ENCODE measurements around the gene RGS6. TPM values are rescaled to one million over a fixed set of nuclear protein-coding genes. Genes with fewer than 3 reads are reported as not detected.

Gene RGS6
- total RNA-seq, 4 donors from 2014 or later = 0.46 to 3.7 (median 1.6) TPM

DNA sequence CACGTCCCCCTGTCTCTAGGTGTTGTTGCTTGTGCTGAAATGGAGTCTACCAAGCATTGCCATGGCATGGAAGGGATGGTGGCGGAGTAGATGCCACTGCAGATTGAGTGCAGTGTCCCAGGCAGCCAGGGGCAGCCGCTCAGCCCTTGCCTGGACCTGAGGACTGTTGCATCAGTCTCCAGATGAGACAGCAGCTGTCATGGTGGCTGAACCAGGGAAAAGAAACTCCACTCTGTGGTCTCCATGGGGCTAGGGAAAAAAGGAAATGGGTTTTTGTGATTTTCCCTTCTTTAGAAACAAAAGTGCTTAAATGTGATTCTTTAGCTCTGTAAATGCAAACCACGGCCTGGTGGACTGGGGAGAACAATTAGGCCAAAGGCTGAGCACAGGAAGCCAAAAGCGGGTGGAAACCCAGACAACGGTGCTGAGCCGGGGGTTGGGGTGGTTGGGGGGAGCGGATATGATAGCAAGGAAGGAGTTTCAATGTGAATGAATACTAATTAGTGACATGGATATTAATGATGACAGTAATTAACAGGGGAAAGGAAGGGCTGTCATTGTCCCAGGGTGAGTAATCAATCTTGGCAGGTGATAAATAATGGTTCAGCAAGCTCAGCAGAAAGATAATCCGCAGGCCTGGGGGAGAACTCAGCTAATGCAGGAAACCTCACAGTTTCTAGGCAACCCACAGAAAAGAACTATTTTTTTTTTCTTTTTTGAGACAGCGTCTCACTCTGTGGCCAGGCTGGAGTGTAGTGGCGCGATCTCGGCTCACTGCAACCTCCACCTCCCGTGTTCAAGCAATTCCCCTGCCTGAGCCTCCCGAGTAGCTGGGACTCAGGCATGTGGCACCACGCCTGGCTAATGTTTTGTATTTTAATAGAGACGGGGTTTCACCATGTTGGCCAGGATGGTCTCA is 519.1 kb downstream of the RGS6 start:
- Histone ChIP-seq H3K27me3 (no peaks in the 10 kb centered on the region), H3K4me3 (no peak overlapping the region), H3K36me3 (no peaks in the 10 kb centered on the region), H3K9me3 (no peaks in the 10 kb centered on the region), H3K27ac (no peak overlapping the region), H3K4me1 (no peaks in the 10 kb centered on the region)
- intact Hi-C loops (cut with DNase I; ENCODE audit: low total_unique reads) (no loop called here), in situ Hi-C loops (cut with MboI; ENCODE audit: low sequenced_read_pairs in 4 of 4) (no loop called here)
- no peak for TF ChIP-seq POLR2A (IDR thresholded peaks at IDR 0.05)
- TF ChIP-seq, protein P1, sequence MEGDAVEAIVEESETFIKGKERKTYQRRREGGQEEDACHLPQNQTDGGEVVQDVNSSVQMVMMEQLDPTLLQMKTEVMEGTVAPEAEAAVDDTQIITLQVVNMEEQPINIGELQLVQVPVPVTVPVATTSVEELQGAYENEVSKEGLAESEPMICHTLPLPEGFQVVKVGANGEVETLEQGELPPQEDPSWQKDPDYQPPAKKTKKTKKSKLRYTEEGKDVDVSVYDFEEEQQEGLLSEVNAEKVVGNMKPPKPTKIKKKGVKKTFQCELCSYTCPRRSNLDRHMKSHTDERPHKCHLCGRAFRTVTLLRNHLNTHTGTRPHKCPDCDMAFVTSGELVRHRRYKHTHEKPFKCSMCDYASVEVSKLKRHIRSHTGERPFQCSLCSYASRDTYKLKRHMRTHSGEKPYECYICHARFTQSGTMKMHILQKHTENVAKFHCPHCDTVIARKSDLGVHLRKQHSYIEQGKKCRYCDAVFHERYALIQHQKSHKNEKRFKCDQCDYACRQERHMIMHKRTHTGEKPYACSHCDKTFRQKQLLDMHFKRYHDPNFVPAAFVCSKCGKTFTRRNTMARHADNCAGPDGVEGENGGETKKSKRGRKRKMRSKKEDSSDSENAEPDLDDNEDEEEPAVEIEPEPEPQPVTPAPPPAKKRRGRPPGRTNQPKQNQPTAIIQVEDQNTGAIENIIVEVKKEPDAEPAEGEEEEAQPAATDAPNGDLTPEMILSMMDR (IDR thresholded peaks at IDR 0.05 in 4 of 5, conservative IDR thresholded peaks at IDR 0.05 in 1 of 5) = no peak
- ATAC-seq = no peak
- no peak for DNase-seq

DNA sequence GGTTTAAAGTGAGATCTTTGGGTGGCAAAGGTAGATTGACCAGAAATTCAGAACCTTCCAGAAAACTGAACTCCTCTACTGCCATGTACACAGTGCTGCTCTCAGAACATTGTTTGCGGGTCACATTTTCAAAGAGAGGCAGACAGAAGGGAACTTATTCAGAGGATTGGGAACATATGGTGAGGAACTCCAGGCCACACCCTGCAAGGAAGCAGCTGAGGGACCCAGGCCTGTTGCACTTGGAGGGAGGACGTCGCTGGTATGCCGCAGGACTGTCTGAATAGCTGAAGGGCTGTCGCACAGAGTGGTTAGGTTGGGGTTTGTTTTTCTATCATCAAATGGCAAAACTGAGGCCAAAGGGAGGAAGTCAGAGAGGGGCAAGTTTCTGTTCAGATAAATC is 520.5 kb downstream of the RGS6 start:
- Histone ChIP-seq H3K9me3 (no peaks in the 10 kb centered on the region), H3K4me1 (no peaks in the 10 kb centered on the region), H3K27me3 (no peaks in the 10 kb centered on the region), H3K36me3 (no peaks in the 10 kb centered on the region), H3K4me3 (no peak overlapping the region), H3K27ac (no peak overlapping the region)
- DNase-seq (no peak), ATAC-seq (no peak)
- intact Hi-C loops (cut with DNase I; ENCODE audit: low total_unique reads) = no loop called here
- in situ Hi-C loops (cut with MboI; ENCODE audit: low sequenced_read_pairs in 4 of 4) = no loop called here
- TF ChIP-seq, protein P1 (IDR thresholded peaks at IDR 0.05 in 4 of 5, conservative IDR thresholded peaks at IDR 0.05 in 1 of 5) = no peak

DNA sequence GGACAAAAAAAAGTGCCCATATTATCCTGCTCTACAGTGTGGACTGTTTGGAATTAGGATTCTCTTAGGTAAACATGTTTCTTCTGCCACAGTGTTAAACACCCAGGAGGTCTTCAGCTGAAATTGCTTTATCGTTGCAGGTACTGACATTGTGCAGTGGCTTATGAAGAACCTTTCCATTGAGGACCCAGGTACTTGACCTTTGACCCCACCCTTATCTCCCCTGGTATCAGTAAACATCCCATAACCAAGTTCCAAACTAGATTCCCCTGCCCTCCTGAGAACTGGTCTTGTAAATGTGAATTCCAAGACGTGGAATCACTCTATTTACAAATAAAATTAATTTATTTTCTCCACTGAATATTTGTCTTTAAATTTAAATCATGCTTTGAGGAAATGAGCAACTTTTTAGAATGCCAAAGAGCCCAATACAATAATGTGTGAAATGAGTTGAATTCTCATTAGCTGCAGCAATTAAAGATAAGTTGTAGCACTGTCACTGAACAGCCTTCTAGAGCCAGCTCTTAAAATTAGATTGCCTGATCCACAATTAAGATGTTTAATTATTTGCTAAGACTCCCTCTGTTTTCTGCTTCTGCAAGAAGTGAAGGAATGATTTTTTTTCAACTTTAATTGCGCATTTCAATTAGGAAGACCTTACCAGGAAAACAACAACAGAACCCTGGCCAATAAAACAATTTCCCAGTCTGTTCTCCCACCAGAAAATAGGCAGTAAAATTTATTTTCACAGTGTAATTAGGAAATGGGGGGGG is 522.3 kb downstream of the RGS6 start:
- H3K9me3 ChIP-seq = no peaks in the 10 kb centered on the region
- ATAC-seq (no peak), DNase-seq (no peak)
- H3K4me1 ChIP-seq = no peaks in the 10 kb centered on the region
- TF ChIP-seq, protein P1 (IDR thresholded peaks at IDR 0.05 in 4 of 5, conservative IDR thresholded peaks at IDR 0.05 in 1 of 5) = no peak
- TF ChIP-seq POLR2A (IDR thresholded peaks at IDR 0.05) = no peak
- no peak overlapping the region for H3K4me3 ChIP-seq
- in situ Hi-C loops (cut with MboI; ENCODE audit: low sequenced_read_pairs in 4 of 4) = no loop called here
- intact Hi-C loops (cut with DNase I; ENCODE audit: low total_unique reads) = no loop called here
- no peaks in the 10 kb centered on the region for H3K36me3 ChIP-seq
- no peaks in the 10 kb centered on the region for H3K27me3 ChIP-seq
- no peak overlapping the region for H3K27ac ChIP-seq

DNA sequence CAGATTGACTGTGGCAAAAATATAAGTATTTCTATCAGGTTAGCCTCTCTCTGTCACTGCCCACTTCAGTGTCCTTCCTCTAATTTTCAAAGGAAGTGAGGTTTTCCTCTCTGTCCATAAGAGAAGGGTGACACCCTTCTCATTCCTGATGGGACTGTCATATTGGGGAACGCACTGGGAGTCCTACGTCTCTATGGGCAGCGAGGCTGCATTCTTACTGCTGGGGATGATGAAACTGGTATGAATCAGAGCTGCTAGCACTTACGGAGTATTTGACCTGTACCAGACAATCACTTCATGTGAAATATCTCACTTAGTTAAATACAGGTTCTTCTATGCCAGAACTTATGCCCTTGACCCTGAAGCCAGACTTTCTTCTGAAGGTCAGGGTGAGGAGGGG is 525.4 kb downstream of the RGS6 start:
- TF ChIP-seq POLR2A (IDR thresholded peaks at IDR 0.05) = no peak
- TF ChIP-seq, protein P1 (IDR thresholded peaks at IDR 0.05 in 4 of 5, conservative IDR thresholded peaks at IDR 0.05 in 1 of 5) = no peak
- Histone ChIP-seq H3K4me3 (no peak overlapping the region), H3K36me3 (no peaks in the 10 kb centered on the region), H3K27me3 (no peaks in the 10 kb centered on the region), H3K9me3 (no peaks in the 10 kb centered on the region), H3K27ac (no peak overlapping the region), H3K4me1 (no peaks in the 10 kb centered on the region)
- intact Hi-C loops (cut with DNase I; ENCODE audit: low total_unique reads) = no loop called here
- DNase-seq (no peak), ATAC-seq (no peak)
- in situ Hi-C loops (cut with MboI; ENCODE audit: low sequenced_read_pairs in 4 of 4) = no loop called here

Measured in gastrocnemius medialis (tissue), 4 donors.